Right lobe of liver (tissue), 4 donors: Measurements from ENCODE around the gene SEC11C.

ENCODE experiments used
- CTCF ChIP-seq, 4 donors: fragments of 200-600 bp in 3 of 4; fragments of 450-650 bp in 1 of 4; IDR thresholded peaks; one replicate each; pipeline versions ENCODE4 v1.5.1 to v1.8.0; 2016 to 2022; ENCODE audit warnings: antibody characterized with exemption in 4 of 4, mild to moderate bottlenecking in 2 of 4
- POLR2A ChIP-seq: fragments of 450-650 bp; IDR thresholded peaks from one replicate; pipeline ENCODE4 v1.6.1; 2017; ENCODE audit warnings: antibody characterized with exemption, mild to moderate bottlenecking
- donor health status: DM: no; HTN: no; CAD: no.
- donor health status: DM: no; HTN: no; CAD: no.
- donor health status: DM: no; HTN: yes; CAD: no.

DNA sequence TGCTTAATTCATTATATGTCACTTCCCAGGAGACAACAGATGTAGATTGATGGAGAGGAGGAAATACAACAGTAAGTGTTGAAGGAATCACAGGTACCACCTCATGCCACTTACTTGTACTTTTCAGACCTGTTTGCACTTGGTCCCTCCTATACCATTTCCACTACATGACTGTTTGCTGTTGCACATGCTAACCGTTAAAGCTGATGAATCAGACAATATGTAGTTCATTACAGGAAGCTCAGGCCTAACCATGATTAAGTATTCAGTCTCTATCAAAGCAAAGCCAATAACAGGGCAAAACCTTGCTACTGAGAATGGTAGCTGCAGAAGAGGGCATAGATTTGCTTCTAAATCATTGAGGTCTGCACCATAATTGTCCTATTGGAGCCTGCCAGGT lies 50.1 kb downstream of the SEC11C start:
- TF ChIP-seq POLR2A: no peak
- TF ChIP-seq CTCF (IDR thresholded peaks at IDR 0.05): no peak
